Nephron (organoid): Measurements from ENCODE around the gene HNRNPA1L2.

Experiments used
- H3K27ac Mint-ChIP-seq, 3 experiments: 2 replicates each; pipeline ENCODE4 v1.8.0; 2020; ENCODE audit warnings: mixed read lengths in 3 of 3, mild to moderate bottlenecking in 2 of 3, moderate library complexity in 1 of 3
- H3K27me3 Mint-ChIP-seq: 2 replicates; pipeline ENCODE4 v1.8.0; 2021; ENCODE audit warnings: low read depth, mild to moderate bottlenecking, moderate library complexity, mixed read lengths
- H3K36me3 Mint-ChIP-seq: 2 replicates; pipeline ENCODE4 v1.8.0; 2020; ENCODE audit warnings: low read depth, mixed read lengths
- H3K4me1 Mint-ChIP-seq: 2 replicates; pipeline ENCODE4 v1.8.0; 2020; ENCODE audit warnings: mixed read lengths
- H3K4me3 Mint-ChIP-seq, 3 experiments: 2 replicates each; pipeline ENCODE4 v1.8.0; 2020; ENCODE audit warnings: mild to moderate bottlenecking in 3 of 3, mixed read lengths in 3 of 3, moderate library complexity in 2 of 3
- H3K9me3 Mint-ChIP-seq: 2 replicates; pipeline ENCODE4 v1.8.0; 2020; ENCODE audit warnings: mixed read lengths
- CTCF ChIP-seq, 3 experiments: fragments of 200-600 bp; sonication (generic); IDR thresholded peaks; one replicate each; pipeline ENCODE4 v1.5.0; 2021; ENCODE audit warnings: antibody characterized with exemption in 3 of 3; ENCODE audit not compliant: unreplicated experiment in 3 of 3

The HNRNPA1L2 gene

GRCh38 chr13:52686376-52686775 lies 44.1 kb downstream of the HNRNPA1L2 start:
- no peak overlapping the region for H3K4me3 Mint-ChIP-seq

More at GRCh38 chr13:52686376-52686775, 44.1 kb downstream of the HNRNPA1L2 start:
- H3K9me3 Mint-ChIP-seq, result no peaks in the 10 kb centered on the region
- no peak for TF ChIP-seq CTCF (IDR thresholded peaks at IDR 0.05; ENCODE audit: unreplicated experiment in 3 of 3)
- no peaks in the 10 kb centered on the region for H3K27me3 Mint-ChIP-seq
- no peak overlapping the region for H3K27ac Mint-ChIP-seq
- H3K4me1 Mint-ChIP-seq, result no peaks in the 10 kb centered on the region
- peaks cover 75% of the 10 kb centered on the region for H3K36me3 Mint-ChIP-seq
